ENCODE data around the gene SYTL1.

The SYTL1 gene

DNA sequence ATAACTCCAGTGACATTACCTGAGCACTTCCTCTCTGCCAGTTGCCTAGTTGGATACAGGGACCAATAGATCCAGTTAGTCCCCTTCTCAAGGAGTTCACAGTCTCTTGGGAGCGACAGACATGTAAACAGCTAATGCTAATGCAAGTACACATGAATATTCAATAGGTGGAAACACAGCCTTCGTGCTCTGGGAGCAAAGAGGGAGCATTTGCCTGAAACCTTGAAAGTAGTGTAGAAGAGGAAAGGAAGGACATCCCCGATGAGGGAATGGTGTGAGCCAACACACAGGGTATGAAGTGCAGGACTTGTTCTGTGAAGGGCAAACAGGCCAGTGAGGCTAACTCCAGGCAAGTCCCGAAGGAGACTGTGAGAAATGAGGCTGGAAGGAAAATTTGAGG lies 23.7 kb upstream of the SYTL1 start:
- H3K4me3 ChIP-seq (ENCODE audit: low read depth, low read length) = no peak overlapping the region
- TF ChIP-seq, protein P1, sequence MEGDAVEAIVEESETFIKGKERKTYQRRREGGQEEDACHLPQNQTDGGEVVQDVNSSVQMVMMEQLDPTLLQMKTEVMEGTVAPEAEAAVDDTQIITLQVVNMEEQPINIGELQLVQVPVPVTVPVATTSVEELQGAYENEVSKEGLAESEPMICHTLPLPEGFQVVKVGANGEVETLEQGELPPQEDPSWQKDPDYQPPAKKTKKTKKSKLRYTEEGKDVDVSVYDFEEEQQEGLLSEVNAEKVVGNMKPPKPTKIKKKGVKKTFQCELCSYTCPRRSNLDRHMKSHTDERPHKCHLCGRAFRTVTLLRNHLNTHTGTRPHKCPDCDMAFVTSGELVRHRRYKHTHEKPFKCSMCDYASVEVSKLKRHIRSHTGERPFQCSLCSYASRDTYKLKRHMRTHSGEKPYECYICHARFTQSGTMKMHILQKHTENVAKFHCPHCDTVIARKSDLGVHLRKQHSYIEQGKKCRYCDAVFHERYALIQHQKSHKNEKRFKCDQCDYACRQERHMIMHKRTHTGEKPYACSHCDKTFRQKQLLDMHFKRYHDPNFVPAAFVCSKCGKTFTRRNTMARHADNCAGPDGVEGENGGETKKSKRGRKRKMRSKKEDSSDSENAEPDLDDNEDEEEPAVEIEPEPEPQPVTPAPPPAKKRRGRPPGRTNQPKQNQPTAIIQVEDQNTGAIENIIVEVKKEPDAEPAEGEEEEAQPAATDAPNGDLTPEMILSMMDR (IDR thresholded peaks at IDR 0.05; ENCODE audit: borderline replicate concordance, insufficient read depth, low read depth, low read length) = no peak

- TF ChIP-seq, protein P1 (IDR thresholded peaks at IDR 0.05; ENCODE audit: borderline replicate concordance, insufficient read depth, low read depth, low read length) = no peak
- H3K4me3 ChIP-seq (ENCODE audit: low read depth, low read length) = no peak overlapping the region
Measured at GRCh38 chr1:27318596-27318995, 23.2 kb upstream of the SYTL1 start.

DNA sequence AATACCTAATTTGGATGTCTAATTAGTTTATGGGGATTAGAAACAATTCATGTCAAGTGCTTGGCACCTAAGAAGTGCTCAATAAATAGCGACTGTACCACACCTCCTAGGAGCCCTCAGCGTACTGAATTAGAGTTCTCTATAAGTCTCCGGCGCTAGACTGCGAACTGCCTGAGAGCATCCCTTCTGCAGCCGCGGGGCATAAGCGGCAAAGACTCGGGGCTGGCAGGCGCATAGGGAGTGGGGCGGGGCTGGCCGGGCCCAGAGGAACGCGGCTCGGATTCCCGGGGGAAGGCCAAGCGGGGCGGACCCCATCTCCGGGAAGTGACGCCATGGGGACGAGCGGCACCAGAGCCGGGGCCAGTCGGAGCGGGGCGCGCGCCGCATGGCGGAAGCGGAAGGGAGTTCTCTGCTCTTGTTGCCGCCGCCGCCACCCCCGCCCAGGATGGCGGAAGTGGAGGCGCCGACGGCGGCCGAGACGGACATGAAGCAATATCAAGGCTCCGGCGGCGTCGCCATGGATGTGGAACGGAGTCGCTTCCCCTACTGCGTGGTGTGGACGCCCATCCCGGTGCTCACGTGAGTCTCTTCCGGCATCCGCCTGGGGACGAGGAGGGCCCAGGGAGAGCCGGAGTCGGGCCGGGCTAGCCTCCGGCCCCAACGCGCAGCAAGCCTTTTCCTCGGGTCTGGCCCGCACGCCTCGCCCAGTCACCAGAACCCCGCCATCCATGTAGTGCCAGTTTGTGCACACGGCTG lies 19.8 kb upstream of the SYTL1 start, which contains the start of gene TMEM222:
TSS of gene TMEM222 (plus strand) at position 351 of the 756 bp plus-strand sequence. CDS start at position 386, 35 bp downstream.
- TF ChIP-seq, protein P1 (IDR thresholded peaks at IDR 0.05; ENCODE audit: borderline replicate concordance, insufficient read depth, low read depth, low read length) = no peak
- peak within 1 kb of the TSS; percentile 91 for H3K4me3 ChIP-seq (ENCODE audit: low read depth, low read length)

DNA sequence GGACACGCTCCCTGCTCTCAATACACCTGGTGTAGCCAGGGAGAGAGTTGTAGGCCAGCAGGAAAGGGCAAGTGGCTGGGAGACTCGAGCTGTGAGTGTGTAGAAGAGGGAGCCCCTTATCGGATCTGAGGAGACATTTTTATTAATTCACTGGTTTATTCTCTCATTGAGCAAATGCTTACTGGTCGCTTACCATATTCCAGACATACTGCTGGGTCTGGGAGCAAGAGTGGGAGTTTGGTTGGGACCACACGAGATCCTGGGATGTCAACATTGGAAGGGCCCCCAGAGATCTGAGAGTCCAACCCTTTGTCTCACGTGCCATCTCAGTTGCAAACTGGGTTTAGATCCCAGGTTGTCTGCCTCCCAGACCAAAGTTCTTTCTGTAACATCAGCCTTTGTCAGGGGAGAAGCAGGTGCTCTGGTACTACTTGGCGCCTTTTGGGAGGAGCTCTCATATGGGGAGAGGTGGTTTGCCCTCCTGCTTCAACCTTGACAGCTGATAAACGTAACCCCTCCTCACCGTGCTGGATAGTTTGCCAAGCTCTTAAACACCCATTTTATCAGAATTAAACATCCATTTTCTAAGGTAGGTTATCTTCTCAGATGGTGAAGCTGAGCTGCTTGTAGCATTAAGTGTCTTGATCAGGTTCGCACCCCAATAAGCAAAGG lies 19.1 kb upstream of the SYTL1 start:
- peak overlapping the region; percentile 91 for H3K4me3 ChIP-seq (ENCODE audit: low read depth, low read length)
- TF ChIP-seq, protein P1 (IDR thresholded peaks at IDR 0.05; ENCODE audit: borderline replicate concordance, insufficient read depth, low read depth, low read length) = no peak

GRCh38 chr1:27325286-27325685 lies 16.5 kb upstream of the SYTL1 start:
- no peak overlapping the region for H3K4me3 ChIP-seq (ENCODE audit: low read depth, low read length)
- TF ChIP-seq, protein P1 (IDR thresholded peaks at IDR 0.05; ENCODE audit: borderline replicate concordance, insufficient read depth, low read depth, low read length) = no peak

GRCh38 chr1:27327964-27328363 lies 13.9 kb upstream of the SYTL1 start:
- no peak overlapping the region for H3K4me3 ChIP-seq (ENCODE audit: low read depth, low read length)
- TF ChIP-seq, protein P1 (IDR thresholded peaks at IDR 0.05; ENCODE audit: borderline replicate concordance, insufficient read depth, low read depth, low read length) = no peak

DNA sequence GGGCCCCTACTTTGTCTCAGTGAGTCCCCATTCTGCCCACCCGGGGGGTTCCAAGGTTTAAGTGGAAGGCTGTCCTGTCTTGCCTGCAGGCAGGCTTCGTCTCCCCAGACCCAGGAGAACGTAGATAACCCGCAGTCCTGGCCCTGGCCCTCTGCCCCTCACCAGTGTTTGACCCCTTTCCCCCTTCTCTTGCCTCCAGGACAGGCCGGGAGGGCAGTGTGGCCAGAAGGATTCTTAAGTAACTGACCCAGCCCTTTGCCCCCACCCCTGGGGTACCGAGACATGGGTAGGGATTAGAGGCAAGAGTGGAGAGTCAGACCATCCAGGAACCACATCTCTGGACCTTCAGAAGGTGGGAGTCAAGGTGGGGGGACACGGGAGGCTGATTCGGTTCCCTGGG lies 11.0 kb upstream of the SYTL1 start:
- TF ChIP-seq, protein P1 (IDR thresholded peaks at IDR 0.05; ENCODE audit: borderline replicate concordance, insufficient read depth, low read depth, low read length) = no peak
- no peak overlapping the region for H3K4me3 ChIP-seq (ENCODE audit: low read depth, low read length)
